HepG2 (cell line): ENCODE data around the gene ZNF627. TPM values are rescaled to one million over a fixed set of nuclear protein-coding genes. Genes with fewer than 3 reads are reported as not detected.

ENCODE experiments used
- AHR ChIP-seq: IDR thresholded peaks from 2 replicates; pipeline ENCODE4 v1.6.1; 2018; ENCODE audit warnings: missing genetic modification reagents, missing compliant biosample characterization
- ASH2L ChIP-seq: fragments of 300-600, 200-600 bp; sonication (generic); IDR thresholded peaks from 2 replicates; pipeline ENCODE4 v1.7.0; 2017; ENCODE audit warnings: low read depth, mild to moderate bottlenecking, moderate library complexity, mixed read lengths, low read length; ENCODE audit not compliant: insufficient read length
- ATRX ChIP-seq: sonication (generic); formaldehyde crosslinking; IDR thresholded peaks from 2 replicates; pipeline ENCODE4 v1.4.0; 2020; ENCODE audit warnings: missing genetic modification reagents, borderline replicate concordance
- NCOA2 ChIP-seq: sonication (generic); formaldehyde crosslinking; IDR thresholded peaks from 2 replicates; pipeline ENCODE4 v1.8.0; 2022; ENCODE audit warnings: inconsistent platforms
- NCOA5 ChIP-seq: sonication (generic); formaldehyde crosslinking; IDR thresholded peaks from 2 replicates; pipeline ENCODE4 v1.4.0; 2020; ENCODE audit warnings: missing genetic modification reagents
- TCF7 ChIP-seq: sonication (generic); IDR thresholded peaks from 2 replicates; pipeline ENCODE4 v1.6.1; 2016; ENCODE audit warnings: antibody characterized with exemption, low read depth
- TCF7L2 ChIP-seq: IDR thresholded peaks from 2 replicates; pipeline ENCODE4 v1.6.1; 2011; ENCODE audit warnings: mild to moderate bottlenecking, low read depth, low read length, moderate library complexity
- THYN1 ChIP-seq: sonication (generic); formaldehyde crosslinking; IDR thresholded peaks from 2 replicates; pipeline ENCODE4 v1.8.1; 2023; ENCODE audit warnings: low read depth, mild to moderate bottlenecking, moderate library complexity, missing genetic modification reagents, borderline replicate concordance
- ZFYVE20 ChIP-seq: sonication (generic); formaldehyde crosslinking; IDR thresholded peaks from 2 replicates; pipeline ENCODE4 v1.8.0; 2023; ENCODE audit warnings: low read depth, mild to moderate bottlenecking, moderate library complexity, missing genetic modification reagents, borderline replicate concordance
- ZNF136 ChIP-seq: sonication (generic); formaldehyde crosslinking; IDR thresholded peaks from 2 replicates; pipeline ENCODE4 v1.8.1; 2022; ENCODE audit warnings: low read depth, mild to moderate bottlenecking, moderate library complexity, missing genetic modification reagents
- ZNF24 ChIP-seq: fragments of 450-650 bp; IDR thresholded peaks from 2 replicates; pipeline ENCODE4 v1.6.1; 2017; ENCODE audit warnings: antibody characterized with exemption, mild to moderate bottlenecking
- ZNF253 ChIP-seq: sonication (generic); formaldehyde crosslinking; IDR thresholded peaks from 2 replicates; pipeline ENCODE4 v1.8.0; 2022; ENCODE audit warnings: mild to moderate bottlenecking, missing genetic modification reagents, borderline replicate concordance
- ZNF260 ChIP-seq: sonication (generic); formaldehyde crosslinking; IDR thresholded peaks from 2 replicates; pipeline ENCODE4 v1.4.0; 2020; ENCODE audit warnings: missing genetic modification reagents, low read depth, mild to moderate bottlenecking, borderline replicate concordance
- ZNF296 ChIP-seq: sonication (generic); formaldehyde crosslinking; conservative IDR thresholded peaks from 2 replicates; pipeline ENCODE4 v1.5.0; 2020; ENCODE audit warnings: mild to moderate bottlenecking, missing genetic modification reagents
- ZNF326 ChIP-seq: sonication (generic); formaldehyde crosslinking; IDR thresholded peaks from 2 replicates; pipeline ENCODE4 v1.4.0; 2020; ENCODE audit warnings: missing genetic modification reagents, borderline replicate concordance
- ZNF333 ChIP-seq: sonication (generic); formaldehyde crosslinking; IDR thresholded peaks from 2 replicates; pipeline ENCODE4 v1.4.0; 2020; ENCODE audit warnings: mild to moderate bottlenecking, missing genetic modification reagents, borderline replicate concordance
- ZNF337 ChIP-seq: sonication (generic); formaldehyde crosslinking; IDR thresholded peaks from 2 replicates; pipeline ENCODE4 v1.5.1; 2020; ENCODE audit warnings: missing genetic modification reagents, low read depth, mild to moderate bottlenecking, borderline replicate concordance
- ZNF382 ChIP-seq: sonication (generic); formaldehyde crosslinking; IDR thresholded peaks from 2 replicates; pipeline ENCODE4 v1.5.0; 2020; ENCODE audit warnings: missing genetic modification reagents, mild to moderate bottlenecking, borderline replicate concordance
- ZNF431 ChIP-seq: sonication (generic); formaldehyde crosslinking; IDR thresholded peaks from 2 replicates; pipeline ENCODE4 v1.9.0; 2022; ENCODE audit warnings: missing genetic modification reagents, low read depth, mild to moderate bottlenecking, borderline replicate concordance
- ZNF572 ChIP-seq: sonication (generic); formaldehyde crosslinking; IDR thresholded peaks from 2 replicates; pipeline ENCODE4 v1.5.1; 2020; ENCODE audit warnings: mild to moderate bottlenecking, missing genetic modification reagents
- ZNF615 ChIP-seq: sonication (generic); formaldehyde crosslinking; IDR thresholded peaks from 2 replicates; pipeline ENCODE4 v1.5.0; 2020; ENCODE audit warnings: mild to moderate bottlenecking, missing genetic modification reagents, borderline replicate concordance
- ZNF782 ChIP-seq: sonication (generic); formaldehyde crosslinking; IDR thresholded peaks from 2 replicates; pipeline ENCODE4 v1.4.0; 2020; ENCODE audit warnings: missing genetic modification reagents, mild to moderate bottlenecking, borderline replicate concordance
- ZNF879 ChIP-seq: sonication (generic); formaldehyde crosslinking; IDR thresholded peaks from 2 replicates; pipeline ENCODE4 v1.8.1; 2023; ENCODE audit warnings: missing genetic modification reagents
- polyA plus RNA-seq, 8 experiments: library from polyadenylated mRNA; depleted of rRNA in 3 of 8; stranded (reverse) in 7 of 8; unstranded in 1 of 8; fragments of >200 nt; fragmentation: Illumina TruSeq in 4 of 8; extraction: Trizol in 4 of 8; gene quantifications; 2 replicates each; pipeline versions ENCODE4 v1.2.1 to v1.2.3, GENCODE V29; 2011 to 2016; ENCODE audit warnings: low read depth in 4 of 8, missing spikeins in 1 of 8, mixed read lengths in 1 of 8; ENCODE audit not compliant: insufficient read depth in 1 of 8
- total RNA-seq, 5 experiments: library from RNA; depleted of rRNA; stranded (reverse); fragments of >200 nt; fragmentation: Illumina TruSeq; extraction: Trizol; gene quantifications; 2 replicates each; pipeline ENCODE4 v1.2.3, GENCODE V29; 2016; ENCODE audit warnings: low read depth in 1 of 5
- TF ChIP-seq, protein P1 (sequence below): sonication (generic); formaldehyde crosslinking; IDR thresholded peaks from 2 replicates; pipeline ENCODE4 v1.8.1; 2023; ENCODE audit warnings: missing genetic modification reagents, mild to moderate bottlenecking, borderline replicate concordance
- TF ChIP-seq, protein P2 (sequence below): sonication (generic); formaldehyde crosslinking; IDR thresholded peaks from 2 replicates; pipeline ENCODE4 v1.8.0; 2022; ENCODE audit warnings: mild to moderate bottlenecking, missing genetic modification reagents; ENCODE audit not compliant: insufficient replicate concordance
- TF ChIP-seq, protein P3 (sequence below), 2 experiments: sonication (generic) in 1 of 2; formaldehyde crosslinking in 1 of 2; IDR thresholded peaks; 2 replicates each; pipeline versions ENCODE4 v1.5.1 to v1.6.1; 2011 to 2020; ENCODE audit warnings: borderline replicate concordance in 1 of 2, low read depth in 1 of 2, low read length in 1 of 2, mild to moderate bottlenecking in 1 of 2, missing genetic modification reagents in 1 of 2, moderate library complexity in 1 of 2

The ZNF627 gene
- total and polyA plus RNA-seq, 2 of the 13 experiments (the other 11 are each of a cell fraction or from before 2014, with no cell fraction given) = 4.2 to 12.7 TPM

DNA sequence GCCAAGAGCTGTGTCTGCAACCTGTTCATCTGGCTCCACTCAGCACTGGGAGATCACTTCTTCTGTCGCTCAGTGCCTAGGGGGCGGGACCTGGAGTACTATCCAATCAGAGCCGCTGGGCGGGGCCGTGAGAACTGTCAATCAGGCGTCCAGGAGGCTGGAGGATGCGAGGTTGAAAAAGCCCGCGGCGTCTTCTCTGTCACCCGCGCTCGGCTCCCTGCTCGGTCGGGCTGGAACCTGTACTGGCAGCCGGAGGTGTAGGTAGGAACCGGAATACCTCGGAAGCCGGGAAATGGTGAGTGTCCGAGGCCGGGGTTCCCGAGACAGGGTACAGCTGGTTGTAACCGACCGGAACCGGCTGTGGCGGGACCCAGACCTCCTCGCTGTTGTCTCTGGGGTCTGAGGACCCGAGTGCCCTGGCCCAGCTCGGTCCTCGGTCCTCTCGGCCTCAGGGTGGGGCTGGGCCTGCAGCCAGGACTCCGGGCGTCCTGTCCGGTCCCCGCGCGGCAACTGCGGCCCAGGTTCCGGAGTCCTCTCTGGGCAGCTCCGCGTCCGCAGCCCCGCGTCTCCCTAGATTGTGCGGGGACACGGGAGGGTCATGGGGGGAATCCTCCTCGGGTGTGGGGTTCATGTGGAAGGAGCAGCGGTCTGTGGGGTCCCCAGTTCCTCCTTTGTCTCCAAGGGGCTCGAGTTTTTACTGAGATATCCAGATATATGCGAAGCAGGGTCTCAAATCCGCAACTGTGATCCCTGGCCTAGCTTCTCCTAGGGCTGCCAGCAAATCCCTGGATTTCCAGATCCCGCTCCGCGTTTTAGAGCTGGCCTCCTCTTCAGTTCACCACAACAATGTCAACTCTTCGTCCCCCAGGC lies 42.6 kb downstream of the ZNF627 start (continued):
- TF ChIP-seq ZNF260 (CRISPR knock-in tag) = no peak
- peak; percentile 41 for TF ChIP-seq ASH2L
- no peak for TF ChIP-seq NCOA5 (CRISPR knock-in tag)
- TF ChIP-seq, protein P1, sequence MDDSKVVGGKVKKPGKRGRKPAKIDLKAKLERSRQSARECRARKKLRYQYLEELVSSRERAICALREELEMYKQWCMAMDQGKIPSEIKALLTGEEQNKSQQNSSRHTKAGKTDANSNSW (CRISPR knock-in tag) = no peak
- no peak for TF ChIP-seq NCOA2 (CRISPR knock-in tag)
- TF ChIP-seq ZNF326 (CRISPR knock-in tag) = no peak
- no peak for TF ChIP-seq TCF7L2
- no peak for TF ChIP-seq ZNF572
- no peak for TF ChIP-seq ZNF431 (CRISPR knock-in tag)
- TF ChIP-seq TCF7 = no peak
- no peak for TF ChIP-seq ZNF296
- TF ChIP-seq, protein P2, sequence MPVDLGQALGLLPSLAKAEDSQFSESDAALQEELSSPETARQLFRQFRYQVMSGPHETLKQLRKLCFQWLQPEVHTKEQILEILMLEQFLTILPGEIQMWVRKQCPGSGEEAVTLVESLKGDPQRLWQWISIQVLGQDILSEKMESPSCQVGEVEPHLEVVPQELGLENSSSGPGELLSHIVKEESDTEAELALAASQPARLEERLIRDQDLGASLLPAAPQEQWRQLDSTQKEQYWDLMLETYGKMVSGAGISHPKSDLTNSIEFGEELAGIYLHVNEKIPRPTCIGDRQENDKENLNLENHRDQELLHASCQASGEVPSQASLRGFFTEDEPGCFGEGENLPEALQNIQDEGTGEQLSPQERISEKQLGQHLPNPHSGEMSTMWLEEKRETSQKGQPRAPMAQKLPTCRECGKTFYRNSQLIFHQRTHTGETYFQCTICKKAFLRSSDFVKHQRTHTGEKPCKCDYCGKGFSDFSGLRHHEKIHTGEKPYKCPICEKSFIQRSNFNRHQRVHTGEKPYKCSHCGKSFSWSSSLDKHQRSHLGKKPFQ (CRISPR knock-in tag) = no peak
- no peak for TF ChIP-seq THYN1 (CRISPR knock-in tag)
- TF ChIP-seq ZNF879 (CRISPR knock-in tag) = 0 out of 2 replicates have a peak, but pooled peaks have one; percentile 31
- TF ChIP-seq ZNF333 = no peak; the same call in 1 of the 2 replicates
- TF ChIP-seq ZNF136 (CRISPR knock-in tag) = no peak
- no peak for TF ChIP-seq AHR (CRISPR knock-in tag)
- no peak for TF ChIP-seq ZNF615 (CRISPR knock-in tag)
- no peak for TF ChIP-seq ZNF382 (CRISPR knock-in tag)
- TF ChIP-seq ZNF24 = no peak
- no peak for TF ChIP-seq ZNF337 (CRISPR knock-in tag)
- TF ChIP-seq ATRX (CRISPR knock-in tag) = no peak
- TF ChIP-seq, protein P3, sequence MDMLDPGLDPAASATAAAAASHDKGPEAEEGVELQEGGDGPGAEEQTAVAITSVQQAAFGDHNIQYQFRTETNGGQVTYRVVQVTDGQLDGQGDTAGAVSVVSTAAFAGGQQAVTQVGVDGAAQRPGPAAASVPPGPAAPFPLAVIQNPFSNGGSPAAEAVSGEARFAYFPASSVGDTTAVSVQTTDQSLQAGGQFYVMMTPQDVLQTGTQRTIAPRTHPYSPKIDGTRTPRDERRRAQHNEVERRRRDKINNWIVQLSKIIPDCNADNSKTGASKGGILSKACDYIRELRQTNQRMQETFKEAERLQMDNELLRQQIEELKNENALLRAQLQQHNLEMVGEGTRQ (IDR thresholded peaks at IDR 0.05; ENCODE audit: low read depth, low read length) = no peak
- TF ChIP-seq, protein P3 (CRISPR knock-in tag; IDR thresholded peaks at IDR 0.05; ENCODE audit: borderline replicate concordance) = no peak
- TF ChIP-seq ZNF782 = no peak
- TF ChIP-seq ZNF253 = no peak
- TF ChIP-seq ZFYVE20 (CRISPR knock-in tag) = no peak
